NCI-H345 (cell line): ENCODE measurements around the gene TAGLN2.
"Not testable (repeated sequence)": the region's sequence is repeated elsewhere in the genome, so short reads cannot be mapped to it uniquely, and the experiment has no call there.

ENCODE experiments used
- DNase-seq: peaks from one replicate; lab custom pipeline; 2025; lab: John Stamatoyannopoulos, UW

TAGLN2 gene

DNA sequence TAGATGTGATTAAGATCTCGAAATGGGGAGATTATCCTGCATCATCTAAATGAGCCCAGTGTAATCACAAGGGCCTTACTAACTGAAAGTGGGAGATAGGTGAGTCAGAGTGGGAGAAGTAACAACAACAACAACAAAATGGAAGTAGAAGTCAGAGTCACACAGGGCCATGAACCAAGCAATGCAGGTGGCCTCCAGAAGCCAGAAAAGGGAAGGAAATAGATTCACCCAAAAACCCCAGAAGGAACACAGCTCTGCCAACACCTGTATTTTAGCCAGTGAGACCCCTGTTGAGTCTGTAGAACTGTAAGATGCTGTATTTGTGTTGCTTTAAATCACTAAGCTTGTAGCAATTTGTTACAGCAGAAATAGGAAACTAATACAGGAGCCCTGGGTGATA, 4.1 kb downstream of the TAGLN2 start:
- no peak for DNase-seq

DNA sequence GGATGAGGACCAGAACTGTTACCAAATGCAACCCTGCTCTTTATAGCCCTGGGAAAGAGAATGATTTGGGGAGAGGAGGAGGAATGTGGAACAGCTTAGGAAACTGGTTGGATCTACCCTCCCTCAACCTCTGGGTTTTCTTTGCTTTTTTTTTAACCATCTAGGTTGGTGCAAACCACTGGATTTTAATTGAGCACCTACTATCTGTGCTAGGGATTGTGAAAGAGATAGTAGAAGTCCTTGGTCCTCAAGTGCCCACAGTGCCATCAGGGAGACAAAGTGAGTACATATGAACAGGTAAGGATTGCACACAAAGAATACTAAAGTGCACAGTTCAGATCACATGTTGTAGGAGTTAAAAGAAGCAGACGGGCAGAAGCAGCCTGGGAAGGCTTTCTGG, 4.7 kb downstream of the TAGLN2 start:
- no peak for DNase-seq

DNA sequence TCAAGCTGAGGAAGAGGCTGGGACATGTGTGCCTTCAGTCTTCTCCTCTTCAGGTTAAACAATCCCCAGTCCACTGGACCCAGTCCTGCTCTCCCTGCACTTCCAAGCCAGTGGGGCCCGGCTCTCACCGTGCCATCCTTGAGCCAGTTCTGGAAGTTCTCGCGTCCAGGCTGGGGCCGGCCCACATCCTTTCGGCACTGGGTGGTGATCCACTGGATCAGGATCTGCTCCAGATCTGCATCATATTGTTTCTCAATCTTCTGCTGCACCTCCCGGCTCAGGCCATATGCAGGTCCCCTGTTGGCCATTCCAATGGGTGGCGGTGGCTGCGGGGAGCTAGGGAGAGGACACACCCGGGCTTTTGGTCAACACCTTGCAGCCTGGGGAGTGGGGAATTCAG, 5.1 kb downstream of the TAGLN2 start:
- DNase-seq, result no peak

DNA sequence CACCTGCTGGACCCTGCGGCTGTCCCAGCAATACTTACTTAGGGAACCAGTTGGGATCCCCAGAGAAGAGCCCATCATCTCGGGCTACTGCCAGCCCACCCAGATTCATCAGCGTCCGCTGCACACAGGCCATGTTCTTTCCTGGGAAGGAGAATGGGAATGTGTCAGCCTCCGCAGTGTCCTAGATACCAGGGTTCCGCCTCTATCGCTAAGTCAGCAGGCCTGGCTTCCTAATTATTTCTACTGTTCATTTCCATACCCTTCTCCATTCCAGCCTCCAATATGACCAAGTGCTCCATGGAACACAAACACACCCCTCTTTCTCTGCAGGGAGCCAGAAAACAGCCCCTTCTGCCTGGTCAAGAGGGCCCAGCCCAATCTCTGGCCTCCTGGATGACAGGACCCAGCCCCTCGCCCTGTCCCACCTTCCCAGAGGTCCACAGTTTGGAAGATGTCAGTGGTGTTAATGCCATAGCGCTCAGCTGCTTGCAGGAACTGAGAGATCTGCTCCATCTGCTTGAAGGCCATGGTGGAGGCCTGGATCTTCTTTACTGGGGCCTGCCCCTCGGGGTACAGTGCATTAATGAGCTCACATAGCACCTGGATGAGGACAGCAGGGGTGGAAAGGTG, 6.0 kb downstream of the TAGLN2 start:
- no peak for DNase-seq

DNA sequence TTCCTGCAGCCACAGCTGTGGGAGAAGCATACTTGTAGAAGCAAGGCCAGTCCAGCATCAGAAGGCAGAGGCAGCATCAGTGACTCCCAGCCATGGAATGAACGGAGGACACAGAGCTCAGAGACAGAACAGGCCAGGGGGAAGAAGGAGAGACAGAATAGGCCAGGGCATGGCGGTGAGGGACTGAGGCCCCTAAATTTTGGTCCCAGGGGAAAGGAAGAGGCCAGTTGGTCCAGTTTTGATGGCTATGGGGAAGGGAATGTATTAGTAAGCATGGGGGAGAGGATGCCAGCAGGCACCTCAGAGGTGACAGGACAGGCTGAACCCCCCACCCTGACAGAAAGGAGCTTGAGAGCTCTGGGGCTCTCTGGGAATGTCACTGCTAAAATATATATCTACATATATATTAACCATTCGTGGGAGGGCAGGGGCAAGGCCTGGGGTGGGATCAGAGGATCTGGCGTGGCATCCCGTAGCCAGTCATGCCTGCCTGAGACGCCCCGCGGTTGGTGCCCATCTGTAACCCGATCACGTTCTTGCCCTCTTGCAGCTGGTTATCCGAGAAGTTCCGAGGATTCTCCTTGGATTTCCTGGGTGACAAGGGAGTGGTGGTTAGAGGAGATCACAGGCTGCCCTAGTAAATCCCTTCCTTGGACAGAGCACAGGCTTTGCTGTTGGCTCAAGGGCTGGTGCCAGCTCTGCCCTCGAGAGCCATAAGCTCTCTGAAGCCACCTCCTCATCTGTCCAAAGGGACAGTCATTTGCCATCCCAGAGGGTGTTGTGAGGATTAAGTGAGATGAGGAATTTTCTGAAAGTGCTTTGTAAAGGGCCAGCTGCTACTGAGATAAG, 6.7 kb downstream of the TAGLN2 start:
- no peak for DNase-seq

DNA sequence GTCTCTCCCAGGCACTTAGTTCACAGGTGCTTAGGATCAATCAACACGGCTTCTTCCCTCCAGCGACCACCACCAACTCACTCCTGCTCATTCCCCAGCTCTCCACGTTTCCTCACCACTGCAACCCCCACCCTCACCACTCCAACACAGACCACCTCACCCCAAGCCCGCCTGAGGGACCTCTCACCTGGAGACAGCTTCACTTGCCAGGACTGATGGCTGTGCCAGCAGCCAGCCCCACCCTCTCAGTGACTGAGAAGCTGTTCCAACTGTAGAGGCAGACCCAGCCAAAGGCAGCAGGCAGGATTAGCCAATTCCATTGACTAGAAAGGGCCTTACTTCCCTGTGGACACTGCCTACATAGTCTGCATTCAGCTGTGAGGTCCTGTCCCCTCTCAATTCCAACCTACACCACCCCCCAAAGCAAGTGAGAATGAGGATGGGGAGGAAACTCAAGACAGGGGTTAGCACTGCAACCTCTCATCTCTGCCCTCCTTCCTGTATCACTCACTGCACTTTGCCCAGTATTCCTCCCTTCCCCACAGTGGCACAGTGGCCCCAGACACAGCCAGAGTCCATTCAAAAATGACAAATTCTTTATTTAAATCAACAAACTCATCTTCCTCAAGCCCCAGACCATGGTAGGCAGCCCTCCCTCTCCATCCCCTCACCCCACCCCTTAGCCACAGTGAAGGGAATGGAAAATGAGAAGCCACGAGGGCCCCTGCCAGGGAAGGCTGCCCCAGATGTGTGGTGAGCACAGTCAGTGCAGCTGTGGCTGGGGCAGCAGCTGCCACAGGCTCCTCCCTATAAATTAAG, 7.6 kb downstream of the TAGLN2 start:
- DNase-seq, result no peak

DNA sequence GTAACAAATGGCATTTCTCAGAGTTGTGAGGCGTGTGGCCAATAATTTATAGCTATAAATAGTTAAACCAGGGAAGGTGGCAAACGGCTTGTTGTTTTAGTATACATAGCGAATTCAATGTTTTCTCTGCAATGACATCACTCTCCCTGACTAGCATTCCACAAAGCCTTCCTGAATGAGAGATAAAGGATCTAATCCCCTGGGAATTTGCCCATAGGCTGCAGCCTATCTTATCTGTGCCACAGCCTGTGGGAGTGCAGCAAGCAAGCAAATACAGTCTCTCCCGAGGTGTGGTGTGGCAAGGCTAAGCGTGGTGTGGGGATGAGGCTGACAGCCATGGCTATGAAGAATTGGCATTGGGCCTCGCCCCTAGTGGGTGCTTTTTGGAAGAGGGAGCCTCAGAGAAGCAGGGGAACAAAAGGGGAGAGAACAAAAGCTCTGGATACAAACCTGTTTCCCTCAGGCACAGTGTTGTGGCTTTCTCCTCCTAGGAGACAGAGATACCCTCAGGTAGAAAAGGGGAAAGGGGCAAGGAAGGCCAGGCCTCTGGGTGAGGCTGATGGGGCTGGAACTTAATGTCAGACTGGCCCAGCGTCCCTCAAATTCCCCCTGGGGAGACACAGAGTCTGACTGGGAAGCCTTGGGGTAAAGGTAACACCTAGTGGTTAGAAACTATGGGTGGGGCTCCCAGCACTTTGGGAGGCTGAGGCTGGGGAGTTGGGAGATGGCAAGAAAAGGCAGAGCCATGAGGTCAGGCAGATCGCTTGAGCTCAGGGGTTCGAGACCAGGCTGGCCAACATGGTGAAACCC, 8.9 kb downstream of the TAGLN2 start:
- DNase-seq, result peak; percentile 82

DNA sequence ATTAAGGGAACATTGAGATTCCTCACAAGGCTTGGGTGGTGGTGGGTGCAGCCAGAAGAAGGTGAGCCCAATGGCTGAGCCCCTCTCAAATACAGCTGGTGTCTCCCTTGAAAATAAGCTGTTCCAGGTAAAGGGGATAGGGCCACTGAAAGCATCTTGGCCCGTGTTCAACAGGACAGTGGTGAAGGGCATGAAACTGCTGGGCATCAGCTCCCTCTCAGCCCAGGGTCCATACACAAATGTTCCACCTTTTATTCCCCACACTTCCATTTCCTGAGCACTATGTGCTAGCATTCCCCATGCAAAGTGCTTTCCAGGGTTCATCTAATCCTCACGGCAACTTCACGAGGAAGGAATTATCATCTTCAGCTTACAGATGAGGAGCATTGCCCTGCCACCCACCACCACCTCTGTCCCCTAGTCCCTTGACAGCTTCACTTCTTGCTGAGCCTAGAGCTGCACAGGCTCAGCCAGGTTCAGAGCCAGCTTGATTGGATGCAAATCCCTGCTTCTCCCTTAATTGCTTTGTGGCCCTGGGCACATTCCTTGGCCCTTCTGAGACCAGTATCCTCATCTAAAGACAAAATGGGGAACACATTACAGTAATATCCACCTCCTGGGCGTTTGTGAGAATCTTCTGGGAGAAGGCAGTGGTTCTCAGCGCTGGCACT, 9.6 kb downstream of the TAGLN2 start:
- no peak for DNase-seq

DNA sequence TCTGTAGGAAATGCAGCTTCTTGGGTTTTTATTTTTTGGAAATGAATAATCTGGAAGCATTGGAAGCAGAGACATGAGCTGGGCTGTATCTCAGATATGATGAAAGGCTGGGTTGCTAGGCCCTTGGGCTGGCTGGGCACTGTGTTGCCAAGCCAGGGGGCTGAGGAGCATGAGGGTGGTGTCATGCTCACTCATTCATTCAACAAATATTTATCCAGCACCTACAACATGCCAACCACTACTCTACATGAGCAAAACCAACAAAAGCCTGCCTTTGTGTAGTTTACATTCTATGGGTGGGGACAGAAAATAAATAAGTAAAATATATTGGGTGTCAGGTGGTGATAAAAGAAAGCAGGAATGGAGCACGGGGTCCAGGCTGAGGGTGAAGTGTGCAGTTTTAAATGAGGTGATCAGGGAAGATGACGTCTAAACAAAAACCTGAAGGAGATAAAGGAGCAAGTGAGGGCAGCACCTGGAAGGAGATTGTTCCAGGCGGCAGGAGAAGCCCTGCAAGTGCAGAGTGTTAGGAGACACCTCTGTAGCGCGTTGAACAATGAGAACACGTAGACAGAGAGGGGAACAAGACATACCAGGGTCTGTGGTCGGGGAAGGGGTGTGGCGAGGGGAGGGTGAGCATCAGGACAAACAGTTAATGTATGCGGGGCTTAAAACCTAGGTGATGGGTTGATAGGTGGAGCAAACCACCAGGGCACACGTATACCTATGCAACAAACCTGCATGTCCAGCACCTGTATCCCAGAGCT, 10.9 kb downstream of the TAGLN2 start:
- DNase-seq, result peak; percentile 69

DNA sequence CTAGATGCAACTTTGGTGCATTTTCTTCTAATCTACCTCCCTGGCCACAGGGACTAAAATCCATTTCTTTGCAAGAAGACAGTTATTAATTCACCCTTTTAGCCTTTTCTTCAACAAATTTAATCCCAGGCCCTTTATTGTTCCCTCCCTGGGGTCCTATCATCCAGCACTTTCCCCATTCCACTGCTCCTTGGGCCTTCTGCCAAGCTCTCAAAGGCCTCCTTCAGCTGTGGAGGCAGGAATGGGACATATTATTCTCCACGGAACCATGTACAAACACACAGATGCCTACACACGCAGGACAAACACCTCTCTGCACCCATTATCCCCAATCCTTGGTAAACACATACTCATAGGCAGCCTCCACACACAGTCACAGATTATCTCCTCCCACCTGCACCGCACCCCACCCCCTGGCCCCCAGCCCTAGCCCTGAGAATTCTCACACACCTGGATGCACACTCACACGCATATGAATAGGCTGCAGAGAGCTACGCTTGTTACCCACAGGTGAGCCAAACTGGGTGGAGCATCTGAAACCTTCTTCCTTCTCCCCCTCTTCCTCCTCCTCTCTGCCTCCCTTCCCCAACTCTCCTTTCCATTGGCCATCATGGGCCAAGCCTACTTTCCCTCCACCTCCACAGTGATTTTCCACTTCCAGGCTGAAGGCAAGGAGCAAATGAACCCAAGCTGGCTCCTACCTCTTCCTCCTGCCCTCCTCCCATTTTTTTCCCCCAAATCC, 11.7 kb downstream of the TAGLN2 start:
- DNase-seq, result peak; percentile 7

DNA sequence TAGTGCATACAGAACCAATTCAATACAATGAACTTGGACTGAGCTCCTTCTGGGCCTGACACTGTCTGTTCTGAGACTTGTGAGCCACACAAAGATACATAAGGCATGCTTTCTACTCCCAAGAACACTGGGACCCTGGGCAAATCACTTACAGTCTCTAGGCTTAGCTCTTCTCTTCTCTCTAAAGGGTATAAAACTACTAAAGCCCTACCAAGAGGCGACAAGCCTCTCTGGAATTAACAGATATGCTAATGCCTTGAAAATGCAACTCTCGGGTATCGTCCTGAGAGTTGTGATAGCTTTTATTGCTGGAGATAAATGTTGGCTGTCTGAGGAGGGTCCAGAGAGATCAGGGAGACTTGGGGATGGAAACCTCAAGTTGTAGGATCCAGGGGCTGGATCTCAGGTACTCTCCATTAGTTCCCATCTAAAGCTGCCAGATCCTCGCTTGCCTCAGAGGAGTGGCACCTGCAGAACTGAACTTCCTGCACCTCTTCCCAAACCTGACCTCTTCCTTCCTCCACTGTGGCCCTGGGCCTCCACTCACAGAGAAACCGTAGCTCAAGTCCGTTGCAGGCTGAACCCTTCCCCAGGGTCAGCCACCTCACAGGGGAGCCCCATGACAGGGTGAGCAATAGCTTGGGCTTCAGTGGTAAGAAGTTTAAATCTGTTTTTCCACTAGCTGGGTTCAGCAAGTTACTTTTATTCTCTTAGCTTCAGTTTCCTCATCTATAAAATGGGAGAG, 13.8 kb downstream of the TAGLN2 start:
- DNase-seq, result no peak

DNA sequence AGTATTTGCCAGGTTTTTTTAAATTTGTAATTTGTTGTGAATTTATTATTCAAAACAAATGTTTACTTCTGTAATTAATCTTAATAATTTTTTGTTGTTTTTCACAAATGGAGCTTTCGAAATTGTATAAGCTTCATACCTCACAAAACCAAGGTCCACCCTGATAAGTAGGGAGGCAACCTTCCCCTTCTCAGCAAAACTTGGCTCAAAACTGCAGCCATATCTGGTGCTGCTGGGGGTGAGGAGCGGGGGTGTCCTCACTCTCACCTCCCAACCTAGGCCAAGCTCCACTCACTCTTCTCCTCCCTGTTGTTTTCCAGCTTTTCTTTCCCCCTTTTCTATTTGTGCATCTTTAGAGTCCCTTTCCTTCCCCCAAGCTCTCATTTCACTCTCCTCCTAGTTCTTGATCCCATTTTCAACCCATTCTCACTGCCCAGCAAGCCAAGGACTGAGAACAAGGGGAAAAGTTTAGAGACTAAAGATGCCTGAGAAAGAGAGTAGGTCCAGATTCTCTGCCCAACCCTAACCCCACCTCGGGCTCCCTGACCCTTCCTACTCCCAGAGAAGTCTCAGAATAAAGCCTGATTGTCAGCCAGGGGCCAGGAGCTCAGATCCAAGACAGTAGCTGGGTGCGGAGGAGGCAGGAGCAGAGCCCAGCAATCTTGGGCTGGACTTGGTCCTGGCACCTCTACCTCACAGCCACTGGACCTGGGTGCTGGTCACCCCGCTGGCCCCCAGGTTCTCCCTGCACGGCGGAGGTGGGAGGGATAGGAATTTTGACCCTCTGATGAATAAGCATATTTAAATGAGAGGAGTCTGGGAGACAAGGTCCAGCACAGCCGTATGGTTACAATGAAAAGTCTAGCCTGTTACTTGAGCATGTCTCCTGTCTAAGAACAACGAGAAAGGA, 17.0 kb downstream of the TAGLN2 start:
- DNase-seq, result no peak

DNA sequence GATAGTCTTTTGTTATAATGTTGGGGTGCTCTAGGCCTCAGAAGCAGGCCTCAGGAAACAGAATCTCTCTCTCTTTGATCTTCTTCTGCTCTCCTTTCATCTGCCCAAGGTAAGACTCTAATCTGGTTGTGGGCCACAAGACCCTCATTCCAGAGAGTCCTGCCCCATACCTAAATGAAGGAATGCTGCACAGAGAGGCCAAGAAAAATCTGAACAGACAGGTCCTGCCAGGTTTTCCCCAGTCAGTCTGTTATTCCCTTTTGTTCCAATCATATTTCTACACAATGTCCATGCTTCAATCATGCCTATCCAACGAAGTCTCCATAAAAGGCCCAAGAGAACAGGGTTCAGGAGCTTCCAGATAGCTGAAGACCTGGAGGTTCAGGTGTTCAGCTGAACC, 18.3 kb downstream of the TAGLN2 start:
- DNase-seq, result no peak

DNA sequence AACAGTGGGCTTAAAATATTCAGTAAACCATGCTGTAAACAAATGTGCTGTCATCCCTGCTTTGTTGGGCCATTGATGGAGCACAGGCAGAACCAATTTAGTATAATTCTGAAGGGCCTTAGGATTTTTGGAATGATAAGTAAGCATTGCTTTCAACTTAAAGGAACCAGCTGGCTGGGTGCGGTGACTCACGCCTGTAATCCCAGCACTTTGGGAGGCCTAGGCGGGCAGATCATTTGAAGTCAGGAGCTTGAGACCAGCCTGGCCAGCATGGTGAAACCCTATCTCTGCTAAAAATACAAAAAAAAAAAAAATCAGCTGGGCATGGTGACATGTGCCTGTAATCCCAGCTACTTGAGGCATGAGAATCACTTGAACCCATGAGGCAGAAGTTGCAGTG, 21.3 kb downstream of the TAGLN2 start:
- not testable (repeated sequence) for DNase-seq

DNA sequence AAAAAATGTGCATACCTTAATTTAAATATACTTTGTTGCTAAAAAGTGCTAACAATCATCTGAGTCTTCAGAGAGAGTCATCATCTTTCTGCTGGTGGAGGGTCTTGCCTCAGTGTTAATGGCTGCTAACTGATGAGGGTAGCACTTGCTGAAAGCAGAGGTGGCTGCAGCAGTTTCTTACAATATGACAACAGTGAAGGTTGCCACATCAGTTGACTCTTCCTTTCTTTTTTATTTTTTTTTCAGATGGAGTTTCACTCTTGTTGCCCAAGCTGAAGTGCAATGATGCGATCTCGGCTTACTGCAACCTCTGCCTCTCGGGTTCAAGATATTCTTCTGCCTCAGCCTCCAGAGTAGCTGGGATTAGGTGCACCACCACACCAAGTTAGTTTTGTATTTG, 22.8 kb downstream of the TAGLN2 start:
- no peak for DNase-seq

DNA sequence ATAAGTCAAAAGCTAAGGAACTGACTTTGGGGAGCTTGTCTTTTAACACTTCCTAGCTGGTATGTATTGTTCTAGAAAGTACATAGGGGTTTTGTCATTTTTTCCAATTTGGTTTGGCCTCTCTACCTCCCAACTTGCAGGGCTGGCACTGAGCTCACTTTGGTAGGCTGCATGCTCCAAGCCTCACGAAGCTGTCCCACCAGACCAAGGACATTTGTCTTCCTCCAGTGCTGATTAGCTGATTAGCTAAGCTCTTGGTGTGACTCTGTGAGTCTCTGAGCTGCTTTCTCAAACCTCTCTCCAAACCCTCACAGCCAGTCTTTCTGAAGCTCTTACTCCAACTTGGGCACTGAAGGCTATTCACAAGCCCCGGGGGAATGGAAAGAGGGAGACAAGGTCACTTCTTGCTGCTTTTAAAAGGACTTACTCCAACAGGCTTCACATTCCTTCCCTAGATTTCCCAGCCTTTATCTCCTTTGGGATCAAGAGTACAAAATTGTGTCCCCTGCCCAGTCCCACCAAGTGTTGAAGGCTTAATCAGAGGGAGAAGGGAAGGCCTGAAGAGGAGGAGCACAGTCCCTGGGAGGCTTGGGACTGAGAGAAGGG, 24.4 kb downstream of the TAGLN2 start:
- no peak for DNase-seq

DNA sequence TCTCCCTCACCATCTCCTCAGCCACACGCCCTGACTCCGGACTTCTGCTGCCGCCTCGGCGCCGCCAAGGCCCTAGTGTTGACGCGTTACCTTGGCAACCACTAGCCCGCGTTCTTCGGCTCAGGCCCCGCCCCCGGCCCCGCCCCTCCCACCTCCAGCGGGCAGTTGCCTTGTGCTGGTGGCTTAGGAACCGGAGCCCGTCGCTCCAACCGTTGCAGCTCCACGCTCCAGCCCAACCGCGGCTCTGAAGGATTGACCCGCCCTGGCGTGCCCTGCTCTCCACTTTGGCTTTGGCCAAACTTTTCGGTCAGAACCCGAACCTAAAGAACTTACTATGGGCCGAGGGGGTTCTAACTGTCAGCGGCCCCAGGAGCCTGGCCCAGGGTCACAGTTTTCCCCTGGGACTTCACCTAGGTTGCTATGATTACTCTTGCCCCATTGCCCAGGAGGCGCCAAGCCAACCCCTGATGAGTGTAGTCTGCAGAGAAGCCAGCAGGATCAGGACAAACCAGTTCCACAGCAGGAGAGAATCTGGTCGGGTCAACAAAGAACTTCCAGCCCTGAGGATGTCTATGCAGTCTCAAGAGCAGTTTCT, 25.1 kb downstream of the TAGLN2 start, which contains the start of gene CFAP45:
TSS of gene CFAP45 (minus strand) at position 80 of the 595 bp plus-strand sequence. CDS start at position 13, 67 bp downstream.
- DNase-seq, result no peak
